SK-N-SH treated with all-trans-retinoic acid at 6 μM for 48 hours (cell line): ENCODE data around the gene TUBB6.

Source experiments
- ARNTL ChIP-seq: fragments of 450-650 bp; formaldehyde crosslinking; IDR thresholded peaks from 2 replicates; pipeline ENCODE4 v1.5.0; 2020; ENCODE audit warnings: low read depth, mild to moderate bottlenecking, moderate library complexity, borderline replicate concordance
- BACH2 ChIP-seq: fragments of 250-450 bp; sonication (Bioruptor Pico); IDR thresholded peaks from 2 replicates; pipeline ENCODE4 v1.9.0; 2021; ENCODE audit warnings: mild to moderate bottlenecking, borderline replicate concordance
- PPARA ChIP-seq: fragments of 250-450 bp; sonication (Bioruptor Pico); IDR thresholded peaks from 2 replicates; pipeline ENCODE4 v1.5.0; 2020; ENCODE audit warnings: mild to moderate bottlenecking, borderline replicate concordance
- TCF4 ChIP-seq: fragments of 250-450 bp; sonication (Bioruptor Pico); IDR thresholded peaks from 2 replicates; pipeline ENCODE4 v1.8.0; 2021; ENCODE audit warnings: mild to moderate bottlenecking, moderate library complexity, borderline replicate concordance
- ZFP3 ChIP-seq: fragments of 250-450 bp; sonication (Bioruptor Pico); IDR thresholded peaks from 2 replicates; pipeline ENCODE4 v1.5.0; 2020; ENCODE audit warnings: mild to moderate bottlenecking, moderate library complexity
- ZFP30 ChIP-seq: fragments of 450-650 bp; formaldehyde crosslinking; IDR thresholded peaks from 2 replicates; pipeline ENCODE4 v1.5.0; 2022; ENCODE audit warnings: mild to moderate bottlenecking, moderate library complexity
- ZNF8 ChIP-seq: fragments of 450-650 bp; formaldehyde crosslinking; IDR thresholded peaks from 2 replicates; pipeline ENCODE4 v1.5.0; 2020; ENCODE audit warnings: mild to moderate bottlenecking, moderate library complexity
- TF ChIP-seq, protein P1 (sequence below): fragments of 250-450 bp; sonication (Bioruptor Pico); IDR thresholded peaks from 2 replicates; pipeline ENCODE4 v1.5.1; 2020; ENCODE audit warnings: low read depth, mild to moderate bottlenecking, moderate library complexity
- TF ChIP-seq, protein P2 (sequence below): fragments of 250-450 bp; sonication (Bioruptor Pico); IDR thresholded peaks from 2 replicates; pipeline ENCODE4 v1.5.0; 2020; ENCODE audit warnings: mild to moderate bottlenecking, moderate library complexity
- TF ChIP-seq, protein P3 (sequence below): fragments of 250-450 bp; sonication (Bioruptor Pico); IDR thresholded peaks from 2 replicates; pipeline ENCODE4 v1.5.1; 2021; ENCODE audit warnings: mild to moderate bottlenecking, moderate library complexity
- TF ChIP-seq, protein P4 (sequence below): fragments of 250-450 bp; sonication (Bioruptor Pico); IDR thresholded peaks from 2 replicates; pipeline ENCODE4 v1.8.0; 2020; ENCODE audit warnings: mild to moderate bottlenecking, moderate library complexity, borderline replicate concordance
- TF ChIP-seq, protein P5 (sequence below): fragments of 250-450 bp; sonication (Bioruptor Pico); IDR thresholded peaks from 2 replicates; pipeline ENCODE4 v1.8.0; 2021; ENCODE audit warnings: low read depth, mild to moderate bottlenecking, moderate library complexity, borderline replicate concordance

DNA sequence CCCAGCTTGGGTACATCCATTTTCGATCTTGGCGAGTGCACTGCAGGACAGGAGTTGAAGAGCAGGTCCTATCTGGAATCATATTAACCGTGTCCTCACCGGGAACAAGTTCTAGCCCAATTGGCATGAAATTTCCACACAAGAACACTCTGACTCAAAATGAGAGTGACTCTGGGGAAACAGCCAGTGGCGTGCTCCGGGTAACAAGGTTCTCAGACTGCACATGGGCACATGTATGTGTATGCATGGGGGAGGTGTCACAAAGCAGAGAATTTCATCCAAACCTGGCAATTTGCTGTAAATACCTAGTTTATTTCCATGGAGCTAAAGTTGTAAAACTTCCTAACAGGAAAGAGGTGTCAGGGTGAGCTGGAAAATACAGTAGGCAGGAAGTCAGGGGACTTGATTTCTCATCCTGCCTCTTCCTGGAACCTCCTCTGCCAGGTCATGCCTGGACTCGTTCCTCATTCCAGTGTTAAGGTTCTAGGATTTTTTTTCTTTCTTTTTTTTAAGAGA lies 1.7 kb downstream of the TUBB6 start:
- no peak for TF ChIP-seq PPARA (CRISPR knock-in tag)
- no peak for TF ChIP-seq ZNF8
- no peak for TF ChIP-seq ARNTL (CRISPR knock-in tag)
- TF ChIP-seq, protein P1, sequence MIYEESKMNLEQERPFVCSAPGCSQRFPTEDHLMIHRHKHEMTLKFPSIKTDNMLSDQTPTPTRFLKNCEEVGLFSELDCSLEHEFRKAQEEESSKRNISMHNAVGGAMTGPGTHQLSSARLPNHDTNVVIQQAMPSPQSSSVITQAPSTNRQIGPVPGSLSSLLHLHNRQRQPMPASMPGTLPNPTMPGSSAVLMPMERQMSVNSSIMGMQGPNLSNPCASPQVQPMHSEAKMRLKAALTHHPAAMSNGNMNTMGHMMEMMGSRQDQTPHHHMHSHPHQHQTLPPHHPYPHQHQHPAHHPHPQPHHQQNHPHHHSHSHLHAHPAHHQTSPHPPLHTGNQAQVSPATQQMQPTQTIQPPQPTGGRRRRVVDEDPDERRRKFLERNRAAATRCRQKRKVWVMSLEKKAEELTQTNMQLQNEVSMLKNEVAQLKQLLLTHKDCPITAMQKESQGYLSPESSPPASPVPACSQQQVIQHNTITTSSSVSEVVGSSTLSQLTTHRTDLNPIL (CRISPR knock-in tag) = no peak
- TF ChIP-seq, protein P2, sequence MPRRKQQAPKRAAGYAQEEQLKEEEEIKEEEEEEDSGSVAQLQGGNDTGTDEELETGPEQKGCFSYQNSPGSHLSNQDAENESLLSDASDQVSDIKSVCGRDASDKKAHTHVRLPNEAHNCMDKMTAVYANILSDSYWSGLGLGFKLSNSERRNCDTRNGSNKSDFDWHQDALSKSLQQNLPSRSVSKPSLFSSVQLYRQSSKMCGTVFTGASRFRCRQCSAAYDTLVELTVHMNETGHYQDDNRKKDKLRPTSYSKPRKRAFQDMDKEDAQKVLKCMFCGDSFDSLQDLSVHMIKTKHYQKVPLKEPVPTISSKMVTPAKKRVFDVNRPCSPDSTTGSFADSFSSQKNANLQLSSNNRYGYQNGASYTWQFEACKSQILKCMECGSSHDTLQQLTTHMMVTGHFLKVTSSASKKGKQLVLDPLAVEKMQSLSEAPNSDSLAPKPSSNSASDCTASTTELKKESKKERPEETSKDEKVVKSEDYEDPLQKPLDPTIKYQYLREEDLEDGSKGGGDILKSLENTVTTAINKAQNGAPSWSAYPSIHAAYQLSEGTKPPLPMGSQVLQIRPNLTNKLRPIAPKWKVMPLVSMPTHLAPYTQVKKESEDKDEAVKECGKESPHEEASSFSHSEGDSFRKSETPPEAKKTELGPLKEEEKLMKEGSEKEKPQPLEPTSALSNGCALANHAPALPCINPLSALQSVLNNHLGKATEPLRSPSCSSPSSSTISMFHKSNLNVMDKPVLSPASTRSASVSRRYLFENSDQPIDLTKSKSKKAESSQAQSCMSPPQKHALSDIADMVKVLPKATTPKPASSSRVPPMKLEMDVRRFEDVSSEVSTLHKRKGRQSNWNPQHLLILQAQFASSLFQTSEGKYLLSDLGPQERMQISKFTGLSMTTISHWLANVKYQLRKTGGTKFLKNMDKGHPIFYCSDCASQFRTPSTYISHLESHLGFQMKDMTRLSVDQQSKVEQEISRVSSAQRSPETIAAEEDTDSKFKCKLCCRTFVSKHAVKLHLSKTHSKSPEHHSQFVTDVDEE = no peak
- no peak for TF ChIP-seq ZFP3 (CRISPR knock-in tag)
- TF ChIP-seq, protein P3, sequence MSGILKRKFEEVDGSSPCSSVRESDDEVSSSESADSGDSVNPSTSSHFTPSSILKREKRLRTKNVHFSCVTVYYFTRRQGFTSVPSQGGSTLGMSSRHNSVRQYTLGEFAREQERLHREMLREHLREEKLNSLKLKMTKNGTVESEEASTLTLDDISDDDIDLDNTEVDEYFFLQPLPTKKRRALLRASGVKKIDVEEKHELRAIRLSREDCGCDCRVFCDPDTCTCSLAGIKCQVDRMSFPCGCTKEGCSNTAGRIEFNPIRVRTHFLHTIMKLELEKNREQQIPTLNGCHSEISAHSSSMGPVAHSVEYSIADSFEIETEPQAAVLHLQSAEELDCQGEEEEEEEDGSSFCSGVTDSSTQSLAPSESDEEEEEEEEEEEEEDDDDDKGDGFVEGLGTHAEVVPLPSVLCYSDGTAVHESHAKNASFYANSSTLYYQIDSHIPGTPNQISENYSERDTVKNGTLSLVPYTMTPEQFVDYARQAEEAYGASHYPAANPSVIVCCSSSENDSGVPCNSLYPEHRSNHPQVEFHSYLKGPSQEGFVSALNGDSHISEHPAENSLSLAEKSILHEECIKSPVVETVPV (CRISPR knock-in tag) = no peak
- TF ChIP-seq, protein P4, sequence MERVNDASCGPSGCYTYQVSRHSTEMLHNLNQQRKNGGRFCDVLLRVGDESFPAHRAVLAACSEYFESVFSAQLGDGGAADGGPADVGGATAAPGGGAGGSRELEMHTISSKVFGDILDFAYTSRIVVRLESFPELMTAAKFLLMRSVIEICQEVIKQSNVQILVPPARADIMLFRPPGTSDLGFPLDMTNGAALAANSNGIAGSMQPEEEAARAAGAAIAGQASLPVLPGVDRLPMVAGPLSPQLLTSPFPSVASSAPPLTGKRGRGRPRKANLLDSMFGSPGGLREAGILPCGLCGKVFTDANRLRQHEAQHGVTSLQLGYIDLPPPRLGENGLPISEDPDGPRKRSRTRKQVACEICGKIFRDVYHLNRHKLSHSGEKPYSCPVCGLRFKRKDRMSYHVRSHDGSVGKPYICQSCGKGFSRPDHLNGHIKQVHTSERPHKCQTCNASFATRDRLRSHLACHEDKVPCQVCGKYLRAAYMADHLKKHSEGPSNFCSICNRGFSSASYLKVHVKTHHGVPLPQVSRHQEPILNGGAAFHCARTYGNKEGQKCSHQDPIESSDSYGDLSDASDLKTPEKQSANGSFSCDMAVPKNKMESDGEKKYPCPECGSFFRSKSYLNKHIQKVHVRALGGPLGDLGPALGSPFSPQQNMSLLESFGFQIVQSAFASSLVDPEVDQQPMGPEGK (CRISPR knock-in tag) = no peak
- no peak for TF ChIP-seq TCF4
- TF ChIP-seq ZFP30 (CRISPR knock-in tag) = no peak
- no peak for TF ChIP-seq BACH2 (CRISPR knock-in tag)
- TF ChIP-seq, protein P5, sequence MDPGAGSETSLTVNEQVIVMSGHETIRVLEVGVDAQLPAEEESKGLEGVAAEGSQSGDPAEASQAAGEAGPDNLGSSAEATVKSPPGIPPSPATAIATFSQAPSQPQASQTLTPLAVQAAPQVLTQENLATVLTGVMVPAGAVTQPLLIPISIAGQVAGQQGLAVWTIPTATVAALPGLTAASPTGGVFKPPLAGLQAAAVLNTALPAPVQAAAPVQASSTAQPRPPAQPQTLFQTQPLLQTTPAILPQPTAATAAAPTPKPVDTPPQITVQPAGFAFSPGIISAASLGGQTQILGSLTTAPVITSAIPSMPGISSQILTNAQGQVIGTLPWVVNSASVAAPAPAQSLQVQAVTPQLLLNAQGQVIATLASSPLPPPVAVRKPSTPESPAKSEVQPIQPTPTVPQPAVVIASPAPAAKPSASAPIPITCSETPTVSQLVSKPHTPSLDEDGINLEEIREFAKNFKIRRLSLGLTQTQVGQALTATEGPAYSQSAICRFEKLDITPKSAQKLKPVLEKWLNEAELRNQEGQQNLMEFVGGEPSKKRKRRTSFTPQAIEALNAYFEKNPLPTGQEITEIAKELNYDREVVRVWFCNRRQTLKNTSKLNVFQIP (CRISPR knock-in tag) = no peak
